Gastroesophageal sphincter (tissue), 3 donors: Measurements from ENCODE around the gene OARD1.

ENCODE experiments used
- EP300 ChIP-seq: sonication (generic); formaldehyde crosslinking; IDR thresholded peaks from one replicate; pipeline ENCODE4 v1.6.1; 2017; ENCODE audit warnings: antibody characterized with exemption, mild to moderate bottlenecking
- POLR2A ChIP-seq, 2 donors: fragments of 450-650 bp; IDR thresholded peaks; one replicate each; pipeline ENCODE4 v1.6.1; 2017; ENCODE audit warnings: antibody characterized with exemption in 2 of 2, mild to moderate bottlenecking in 2 of 2, moderate library complexity in 1 of 2
- TF ChIP-seq, protein P1 (sequence below), 4 experiments: fragments of 200-600 bp in 2 of 4; fragments of 450-650 bp in 2 of 4; sonication (generic) in 1 of 4; IDR thresholded peaks; one replicate each; pipeline ENCODE4 v1.5.1; 2017 to 2019; ENCODE audit warnings: antibody characterized with exemption in 4 of 4, mild to moderate bottlenecking in 2 of 4, moderate library complexity in 2 of 4

DNA sequence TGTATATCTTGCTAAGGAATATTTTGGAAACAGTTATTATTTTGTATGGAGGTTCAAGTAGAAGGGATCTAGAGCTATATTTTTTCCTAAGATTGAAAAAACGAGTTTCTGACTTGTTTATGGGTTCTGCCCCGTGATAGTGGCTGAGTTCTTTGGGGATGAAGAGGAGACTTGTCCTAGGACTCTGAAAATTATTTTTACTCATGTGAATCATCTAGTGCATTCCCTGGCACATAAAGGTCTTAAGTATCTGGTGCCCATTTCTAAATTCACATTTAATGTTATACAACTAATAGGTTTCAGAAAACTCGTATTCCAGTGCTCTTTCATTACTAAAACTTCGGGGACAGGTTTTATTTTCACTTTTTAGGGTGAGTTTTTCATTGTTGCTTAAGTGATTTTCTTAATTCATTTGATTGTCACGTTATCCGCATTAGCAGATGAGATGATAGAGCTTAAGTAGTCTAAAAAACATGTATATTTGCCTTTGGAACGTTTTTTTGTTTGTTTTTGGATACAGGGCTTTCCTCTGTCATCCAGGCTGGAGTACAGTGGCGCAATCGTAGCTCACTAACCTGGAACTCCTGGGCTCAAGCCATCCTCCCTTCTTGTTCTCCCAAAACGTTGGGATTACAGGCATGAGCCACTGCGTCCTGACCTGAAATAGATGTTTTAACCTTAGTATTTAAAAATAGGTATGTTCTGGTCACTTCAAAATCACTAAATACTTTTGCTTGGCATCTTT is 2.7 kb upstream of the OARD1 start:
- TF ChIP-seq POLR2A (IDR thresholded peaks at IDR 0.05): no peak
- TF ChIP-seq, protein P1, sequence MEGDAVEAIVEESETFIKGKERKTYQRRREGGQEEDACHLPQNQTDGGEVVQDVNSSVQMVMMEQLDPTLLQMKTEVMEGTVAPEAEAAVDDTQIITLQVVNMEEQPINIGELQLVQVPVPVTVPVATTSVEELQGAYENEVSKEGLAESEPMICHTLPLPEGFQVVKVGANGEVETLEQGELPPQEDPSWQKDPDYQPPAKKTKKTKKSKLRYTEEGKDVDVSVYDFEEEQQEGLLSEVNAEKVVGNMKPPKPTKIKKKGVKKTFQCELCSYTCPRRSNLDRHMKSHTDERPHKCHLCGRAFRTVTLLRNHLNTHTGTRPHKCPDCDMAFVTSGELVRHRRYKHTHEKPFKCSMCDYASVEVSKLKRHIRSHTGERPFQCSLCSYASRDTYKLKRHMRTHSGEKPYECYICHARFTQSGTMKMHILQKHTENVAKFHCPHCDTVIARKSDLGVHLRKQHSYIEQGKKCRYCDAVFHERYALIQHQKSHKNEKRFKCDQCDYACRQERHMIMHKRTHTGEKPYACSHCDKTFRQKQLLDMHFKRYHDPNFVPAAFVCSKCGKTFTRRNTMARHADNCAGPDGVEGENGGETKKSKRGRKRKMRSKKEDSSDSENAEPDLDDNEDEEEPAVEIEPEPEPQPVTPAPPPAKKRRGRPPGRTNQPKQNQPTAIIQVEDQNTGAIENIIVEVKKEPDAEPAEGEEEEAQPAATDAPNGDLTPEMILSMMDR (IDR thresholded peaks at IDR 0.05): no peak
- TF ChIP-seq EP300: no peak
